HG02642 (cell line): ENCODE results near the gene GALNT13.

Experiments used
- ATAC-seq: cut with Tn5 transposase; IDR thresholded peaks from one replicate; pipeline ENCODE4 v1.9.1; 2021; ENCODE audit warnings: mild to moderate bottlenecking; ENCODE audit not compliant: unreplicated experiment, poor library complexity

GALNT13 gene

DNA sequence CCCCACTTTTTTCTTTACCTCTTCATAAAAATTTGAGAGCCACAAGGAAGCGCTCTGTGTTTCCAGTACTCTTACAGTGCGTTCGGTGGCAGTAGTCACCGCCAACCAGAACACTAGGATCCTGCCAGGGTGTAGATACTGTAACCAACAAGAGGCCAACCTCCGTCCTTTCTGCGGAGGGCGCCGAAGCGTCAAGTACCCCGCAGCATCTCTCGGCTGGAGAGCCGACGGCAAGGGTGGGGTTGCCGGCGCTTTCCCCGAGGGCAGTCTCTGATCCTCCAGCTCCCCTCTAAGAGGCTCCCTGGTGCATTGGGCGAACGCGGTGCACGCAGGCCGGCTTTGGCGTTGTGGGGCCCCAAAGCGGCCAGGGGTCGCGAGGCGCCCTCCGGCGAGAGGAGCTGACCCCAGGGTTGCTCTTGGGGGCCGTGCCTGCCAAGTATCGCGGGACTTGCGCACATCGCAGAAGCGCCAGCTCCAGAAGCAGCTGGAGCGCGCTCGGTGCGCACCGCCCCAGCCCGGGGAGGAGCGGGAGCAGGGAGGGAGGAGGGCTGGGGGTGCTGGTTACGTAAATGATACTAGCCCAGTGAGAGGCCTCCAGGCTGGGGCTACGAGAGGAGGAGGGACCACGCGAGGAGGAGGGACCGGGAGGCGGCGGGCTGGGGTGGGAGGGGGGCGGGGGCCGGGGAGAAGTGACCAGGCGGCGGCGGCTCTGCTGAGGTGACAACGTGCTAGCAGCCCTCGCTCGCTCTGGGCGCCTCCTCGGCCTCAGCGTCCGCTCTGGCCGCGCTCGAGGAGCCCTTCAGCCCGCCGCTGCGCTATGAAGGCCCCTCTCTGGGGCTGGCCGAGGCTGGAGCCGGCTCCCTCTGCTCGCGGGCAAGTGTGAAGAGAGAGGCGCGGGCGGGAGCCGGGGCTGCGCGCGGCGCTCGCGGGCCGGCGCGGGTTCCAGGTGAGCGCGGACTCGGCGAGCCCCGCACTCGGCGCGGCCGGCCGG is at the start of gene GALNT13:
TSS of gene GALNT13 (plus strand) at position 692 of the 991 bp plus-strand sequence.
- no peak for ATAC-seq

DNA sequence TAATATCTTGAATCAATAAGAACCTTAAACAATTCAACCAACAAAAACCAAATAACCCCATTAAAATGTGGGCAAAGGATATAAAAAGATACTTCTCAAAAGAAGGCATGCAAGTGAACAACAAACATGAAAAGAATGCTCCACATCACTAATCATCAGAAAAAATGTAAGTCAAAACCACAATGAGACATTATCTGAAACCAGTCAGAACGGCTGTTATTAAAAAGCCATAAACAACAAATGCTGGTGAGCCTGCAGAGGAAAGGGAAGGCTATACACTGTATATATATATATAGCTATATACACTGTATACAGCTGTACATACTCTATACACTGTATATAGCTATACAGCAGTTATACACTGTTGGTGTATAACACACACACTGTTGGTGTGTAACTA is 47.8 kb upstream of the GALNT13 start:
- ATAC-seq, result no peak

DNA sequence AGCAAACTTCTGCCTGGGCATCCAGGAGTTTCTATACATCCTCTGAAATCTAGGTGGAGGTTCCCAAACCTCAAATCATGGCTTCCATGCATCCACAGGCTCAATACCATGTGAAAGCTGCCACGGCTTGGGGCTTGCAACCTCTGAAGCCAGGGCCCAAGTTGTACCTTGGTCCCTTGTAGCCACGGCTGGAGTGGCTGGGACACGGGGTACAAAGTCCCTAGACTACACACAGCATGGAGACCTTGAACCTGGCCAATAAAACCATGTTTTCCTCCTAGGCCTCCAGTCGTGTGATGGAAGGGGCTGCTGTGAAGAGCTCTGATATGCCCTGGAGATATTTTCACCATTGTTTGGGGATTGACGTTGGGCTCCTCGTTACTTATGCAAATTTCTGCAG is 43.4 kb upstream of the GALNT13 start:
- no peak for ATAC-seq

DNA sequence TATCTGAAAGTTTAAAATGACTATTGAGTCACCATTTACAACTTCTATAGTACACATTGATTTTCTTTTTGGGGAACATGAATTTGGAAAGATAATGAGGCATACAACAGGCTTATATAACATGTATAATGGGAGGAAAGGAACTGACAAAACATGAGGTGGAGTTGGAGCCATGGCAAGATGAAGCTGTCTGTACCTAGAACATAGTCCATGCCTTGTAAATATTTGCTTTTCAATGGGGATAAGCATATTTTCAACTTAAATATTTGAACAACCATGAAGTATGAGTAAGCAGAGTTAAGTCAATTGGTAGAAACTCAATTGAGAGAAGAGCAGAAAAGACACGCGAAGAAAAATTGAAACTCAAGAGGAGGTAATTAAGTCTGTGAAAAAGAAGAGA is 37.1 kb upstream of the GALNT13 start:
- no peak for ATAC-seq

DNA sequence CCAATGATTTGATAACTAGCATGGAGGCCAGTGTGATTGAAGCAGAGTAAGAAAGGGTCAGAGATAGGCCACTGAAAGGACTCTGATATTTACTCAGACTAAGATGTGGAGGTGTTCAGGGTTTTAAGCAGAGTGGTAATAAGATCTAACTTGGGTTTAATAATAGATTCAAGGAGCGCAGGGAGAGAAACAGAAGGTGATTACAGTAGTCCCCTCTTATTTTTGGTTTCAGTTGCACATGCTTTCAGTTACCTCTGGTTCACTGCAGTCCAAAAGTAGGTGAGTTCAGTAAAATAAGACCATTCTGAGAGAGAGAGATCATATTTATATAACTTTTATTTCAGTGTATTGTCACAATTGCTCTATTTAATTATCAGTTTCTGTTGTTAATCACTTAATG is 13.5 kb upstream of the GALNT13 start:
- ATAC-seq, result no peak

DNA sequence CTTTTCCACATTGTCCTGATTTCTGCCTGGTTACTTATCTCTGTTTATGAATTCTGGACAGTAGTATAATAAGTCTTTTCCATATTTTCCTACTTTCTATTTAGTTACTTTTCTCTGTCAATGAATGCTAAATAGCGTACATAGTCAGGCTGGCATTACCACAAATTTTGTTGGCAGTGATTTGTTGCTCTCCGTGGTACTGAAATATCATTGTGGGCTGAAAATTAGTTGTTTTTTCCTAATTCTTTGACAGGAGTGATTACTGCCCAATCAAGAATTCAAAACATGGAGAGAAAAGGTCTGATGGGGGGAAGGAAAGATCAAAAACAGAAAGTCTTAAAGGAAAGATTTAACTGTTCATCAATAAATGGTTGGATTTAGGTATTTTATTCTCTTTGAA is 7.7 kb upstream of the GALNT13 start:
- no peak for ATAC-seq

DNA sequence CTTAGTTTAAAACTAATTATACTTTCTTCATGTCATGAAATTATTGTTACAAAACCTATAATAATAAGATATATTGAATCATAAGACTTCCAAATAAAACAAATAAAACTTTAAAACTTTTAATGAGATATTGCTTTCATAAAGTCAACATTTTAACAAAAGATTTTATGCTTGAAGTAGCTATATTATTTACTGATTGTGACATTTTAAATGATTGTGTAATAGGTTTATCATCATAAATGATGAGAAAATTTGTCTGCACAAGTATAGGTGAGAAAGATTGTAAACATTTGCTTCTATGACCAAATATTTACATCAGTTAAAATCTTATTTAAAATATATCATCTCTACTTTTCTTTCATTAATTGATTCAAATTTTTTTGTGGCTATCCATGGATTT is 5.1 kb upstream of the GALNT13 start:
- ATAC-seq, result no peak

DNA sequence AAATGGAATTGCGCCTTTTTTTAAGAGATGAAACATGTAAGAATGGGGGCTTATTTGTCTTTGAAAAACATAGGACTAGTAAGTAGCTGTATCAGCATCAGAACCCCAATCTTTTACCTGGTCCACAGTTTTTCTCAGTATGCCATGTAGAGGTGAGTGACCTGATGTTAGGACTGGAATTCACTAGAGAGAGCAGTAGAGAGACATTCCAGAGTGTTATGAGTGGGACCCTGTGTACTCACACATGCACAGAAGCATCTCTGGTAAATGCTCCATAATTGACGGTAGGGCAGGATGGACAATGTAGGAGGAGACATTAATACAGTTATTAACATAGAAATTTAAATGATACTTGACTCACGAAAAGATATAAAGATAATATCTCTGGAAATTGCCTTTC is 1.4 kb upstream of the GALNT13 start:
- ATAC-seq, result no peak

DNA sequence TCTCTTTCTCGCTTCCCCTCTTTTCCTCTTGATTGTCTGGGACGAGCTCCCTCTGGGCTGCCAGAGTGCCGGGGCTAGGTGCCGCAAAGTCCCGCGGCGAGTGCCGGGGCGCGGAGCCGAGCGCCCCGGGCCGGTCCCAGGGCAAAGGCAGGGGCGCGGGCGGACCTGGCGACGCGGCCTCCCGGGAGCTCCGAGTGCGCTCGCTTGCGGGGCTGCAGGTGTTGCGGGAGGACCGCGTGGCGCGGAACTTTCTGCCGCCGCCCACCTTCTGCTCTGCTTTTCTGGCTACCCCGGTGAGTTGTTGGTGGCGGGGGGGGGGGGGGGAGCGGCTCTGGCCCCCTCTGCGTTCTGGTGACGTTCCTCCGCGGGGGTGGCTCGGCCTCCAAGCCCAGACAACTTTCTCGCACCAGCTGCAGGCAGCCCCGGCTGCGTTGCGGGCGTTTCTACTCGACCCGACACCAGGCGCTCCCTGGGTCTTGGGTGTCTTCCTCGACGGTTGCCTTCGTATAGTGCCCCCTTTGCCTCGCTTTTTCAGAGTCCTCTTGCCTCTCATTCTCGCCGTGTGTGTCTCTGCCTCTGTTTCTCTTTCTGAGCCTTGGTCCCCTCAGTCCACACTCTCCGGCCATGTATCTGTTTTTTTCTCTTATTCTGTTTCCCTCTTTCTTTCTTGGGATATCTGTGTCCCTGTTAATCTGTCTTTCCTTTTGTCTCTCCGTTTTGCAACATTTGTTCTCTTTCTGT is 759 bp downstream of the GALNT13 start:
- no peak for ATAC-seq

DNA sequence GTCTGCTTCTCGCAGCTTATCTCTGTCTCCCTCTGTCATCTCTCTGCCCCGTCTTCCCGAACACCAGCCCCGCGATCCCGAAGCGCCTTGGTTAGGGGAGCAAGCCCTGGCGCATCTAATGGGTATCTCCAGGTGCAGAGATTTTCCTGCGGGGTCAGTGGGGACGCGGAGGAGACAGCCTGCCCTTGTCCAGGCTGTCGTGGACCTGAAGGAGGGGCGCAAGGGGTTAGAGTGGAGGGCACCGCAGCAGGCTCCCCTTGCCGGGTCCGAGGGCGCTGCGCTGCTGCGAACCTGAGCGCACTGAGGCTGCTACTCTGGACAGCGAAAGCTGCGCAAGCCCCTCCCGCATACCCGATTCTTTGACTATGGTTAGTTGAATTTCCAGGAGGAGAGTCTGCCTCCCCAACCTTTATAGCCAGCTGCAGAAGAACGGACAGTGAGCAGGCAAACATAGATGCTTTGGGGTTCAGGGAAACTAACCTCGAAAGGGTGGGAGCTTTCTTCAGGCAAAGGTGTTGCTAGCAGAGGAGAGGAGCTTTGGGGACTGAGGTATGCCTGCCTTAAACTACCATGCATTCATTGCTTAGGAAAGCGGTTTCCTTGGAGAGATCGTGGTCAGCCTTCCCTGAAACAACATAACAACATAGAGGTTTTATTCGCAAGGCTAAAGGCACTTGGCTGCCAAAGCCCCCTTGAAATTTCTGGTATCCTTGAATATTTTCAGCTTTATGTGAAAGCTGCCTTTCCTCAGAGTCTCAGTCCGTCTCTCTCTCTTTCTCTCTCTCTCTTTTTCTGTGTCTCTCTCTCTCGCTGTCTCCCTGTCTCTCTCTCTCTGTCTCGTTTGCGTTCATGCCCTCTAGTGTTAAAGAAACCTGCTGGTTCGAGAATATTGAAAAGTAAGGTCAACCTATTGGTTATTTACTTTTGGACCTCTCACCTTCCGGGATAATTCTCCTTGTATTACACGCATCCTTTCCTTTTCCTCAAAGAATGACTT is 1.6 kb downstream of the GALNT13 start:
- ATAC-seq, result no peak

DNA sequence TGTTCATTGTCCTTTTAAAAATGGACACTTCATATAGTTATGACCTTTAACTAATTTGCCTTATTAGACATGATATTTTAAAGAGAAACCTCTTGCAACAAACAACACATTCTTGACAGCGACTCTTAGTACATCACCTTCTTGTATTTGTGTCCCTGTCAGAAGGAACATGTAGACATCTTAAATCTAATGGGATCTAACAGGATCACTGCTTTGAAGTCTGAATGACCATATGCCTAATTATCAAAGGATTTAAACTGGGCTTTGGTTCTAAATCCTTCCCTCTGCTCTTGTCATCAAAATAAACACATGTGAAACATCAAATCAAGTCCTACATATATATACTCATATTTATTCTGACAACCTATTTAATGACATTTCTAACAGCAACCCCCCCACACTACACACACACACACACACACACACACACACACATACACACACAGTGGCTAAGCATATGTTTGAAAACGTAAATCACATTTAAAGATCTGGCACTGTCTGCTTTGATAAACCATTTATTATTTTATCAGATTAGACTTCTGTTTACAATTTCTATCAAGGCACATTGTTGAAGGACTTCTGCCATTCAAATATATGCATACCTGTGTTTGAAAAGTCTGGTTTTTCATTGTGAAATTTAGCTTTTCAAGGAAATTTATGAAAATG is 4.2 kb downstream of the GALNT13 start:
- ATAC-seq, result no peak

DNA sequence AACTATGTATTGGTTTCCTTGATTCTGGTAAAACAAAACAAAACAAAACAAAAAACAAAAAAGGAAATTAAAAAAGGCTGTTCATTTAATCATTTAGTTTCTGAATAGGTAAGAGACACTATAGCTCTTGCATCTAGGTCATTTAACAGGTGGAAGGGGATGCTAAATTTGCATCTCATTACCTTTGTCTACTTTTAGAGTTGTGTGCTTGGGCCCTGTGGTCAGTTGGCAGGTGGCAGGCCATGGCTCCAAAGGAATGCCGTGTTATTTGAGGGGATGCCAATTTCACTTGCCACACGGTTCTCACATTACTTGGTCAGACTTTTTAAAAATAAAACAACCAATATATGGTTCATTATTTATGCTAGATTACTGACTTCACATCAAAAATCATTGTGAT is 9.2 kb downstream of the GALNT13 start:
- ATAC-seq, result no peak

DNA sequence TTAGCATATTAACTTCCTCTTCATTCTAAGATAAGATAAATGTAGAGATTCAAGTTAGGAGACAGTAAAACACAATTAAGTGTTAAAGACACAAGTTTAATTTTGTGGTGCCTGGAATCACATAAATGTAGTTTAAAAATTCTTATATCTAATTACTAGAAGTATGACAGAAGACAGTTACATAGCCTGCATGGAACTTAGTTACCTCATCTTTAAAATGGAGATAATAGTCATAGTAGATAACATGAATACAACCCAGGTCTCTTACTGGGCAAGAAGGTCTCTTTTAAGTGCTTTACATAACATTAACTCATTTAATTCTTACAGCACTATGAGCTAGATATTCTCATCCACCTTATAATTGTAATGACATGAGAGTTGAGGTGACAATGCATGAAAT is 15.1 kb downstream of the GALNT13 start:
- no peak for ATAC-seq

DNA sequence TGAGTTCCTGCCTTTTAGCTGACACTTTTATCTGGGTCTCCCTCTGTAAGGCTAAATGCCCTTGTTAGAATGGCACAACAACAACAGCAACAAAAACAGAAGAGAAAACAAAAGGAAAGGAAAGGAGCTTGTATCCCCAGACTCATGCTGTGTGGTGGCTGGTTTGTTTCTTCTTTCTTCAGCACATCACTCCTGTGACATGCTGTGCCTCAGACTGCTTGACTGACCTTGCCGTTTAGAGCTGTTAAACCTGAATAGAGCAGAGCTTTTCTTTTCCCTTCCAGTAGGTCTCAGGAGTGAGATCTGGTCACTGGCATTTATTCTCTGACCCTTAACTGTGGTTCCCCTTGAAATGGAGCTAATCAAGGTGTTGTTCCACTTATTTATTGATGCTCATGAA is 18.9 kb downstream of the GALNT13 start:
- ATAC-seq, result no peak

DNA sequence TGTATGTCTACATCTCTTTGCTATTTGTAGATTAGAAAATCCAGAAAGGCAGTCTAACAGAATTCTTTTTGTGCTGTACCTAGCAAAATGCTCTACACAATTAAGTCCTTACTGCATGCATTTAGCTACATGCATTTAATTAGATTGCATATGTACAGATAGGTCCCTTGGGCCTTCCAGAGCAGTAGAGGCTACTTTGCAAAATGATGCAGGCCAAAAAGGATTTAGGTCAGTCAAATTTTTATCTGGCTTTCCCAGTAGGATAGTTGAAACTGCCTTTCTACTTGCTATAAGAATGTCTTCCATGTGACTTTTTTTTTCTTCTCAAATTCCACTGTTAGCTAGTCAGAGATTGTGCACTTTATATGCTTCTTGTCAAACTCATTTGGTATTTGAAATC is 19.3 kb downstream of the GALNT13 start:
- ATAC-seq, result no peak

DNA sequence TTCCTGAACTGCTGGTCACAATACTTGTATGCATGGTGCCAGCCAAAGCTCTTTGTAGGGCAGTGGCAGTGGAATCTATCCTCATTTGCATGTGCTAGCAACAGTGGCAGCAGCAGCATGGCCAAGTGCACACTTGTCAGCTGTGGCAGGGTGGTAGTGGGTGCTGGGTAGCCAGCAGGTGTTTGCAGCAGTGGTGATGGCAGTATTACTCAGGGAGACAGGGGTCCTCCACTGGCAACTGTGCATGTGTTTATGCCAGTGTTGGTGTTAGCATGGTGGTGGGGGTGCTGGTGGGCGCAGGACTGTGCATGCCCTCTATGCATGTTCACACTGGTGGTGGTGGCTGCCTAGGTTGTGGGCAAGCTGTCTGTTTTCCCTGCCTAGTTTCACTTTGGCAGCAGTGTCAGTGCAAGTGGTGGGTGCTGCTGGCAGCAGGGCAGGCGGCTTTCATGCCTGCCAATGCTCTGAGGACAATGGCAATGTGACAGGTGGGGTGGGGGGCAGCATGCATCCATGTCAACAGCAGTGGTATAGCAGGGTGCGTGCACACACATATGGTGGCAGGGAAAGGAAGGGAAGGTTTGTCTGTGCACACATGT is 41.2 kb downstream of the GALNT13 start:
- ATAC-seq, result no peak

DNA sequence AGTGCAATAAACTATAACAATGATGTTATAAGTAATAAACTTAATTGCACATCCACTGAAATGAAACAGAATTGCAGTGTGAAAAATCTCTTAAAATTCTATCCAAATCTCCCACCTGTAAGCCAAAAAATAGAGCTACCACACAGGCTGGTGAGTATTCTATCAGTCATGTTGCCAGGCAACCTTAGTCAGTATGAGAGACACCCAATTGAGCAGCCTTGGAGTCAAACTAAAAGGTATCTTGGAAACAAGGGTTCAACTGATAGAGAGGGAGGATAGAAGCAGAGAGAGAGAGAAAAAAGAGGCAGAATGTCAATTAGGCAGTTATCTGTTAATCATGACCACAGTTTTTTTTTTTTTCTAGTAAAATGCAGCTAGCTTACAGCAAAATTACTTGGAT is 45.8 kb downstream of the GALNT13 start:
- no peak for ATAC-seq

DNA sequence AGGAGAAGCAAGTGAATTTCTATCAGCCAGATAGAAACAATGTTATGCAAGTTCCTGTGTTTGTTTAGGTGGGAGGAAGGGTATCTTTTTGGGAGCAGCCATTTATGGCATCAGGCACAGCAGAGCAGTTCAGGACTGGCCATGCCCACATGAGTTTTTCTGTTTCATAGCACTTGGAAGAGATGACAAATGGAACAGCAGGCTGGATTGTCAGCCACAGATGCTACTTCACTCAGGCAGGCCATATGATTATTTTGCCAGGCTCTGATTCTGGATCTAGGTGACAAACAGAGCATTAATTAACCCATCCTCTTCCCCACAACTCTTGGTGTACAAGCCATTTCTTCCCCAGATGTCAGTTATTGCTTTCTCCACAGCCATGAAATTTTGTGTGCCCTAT is 63.8 kb downstream of the GALNT13 start:
- no peak for ATAC-seq

DNA sequence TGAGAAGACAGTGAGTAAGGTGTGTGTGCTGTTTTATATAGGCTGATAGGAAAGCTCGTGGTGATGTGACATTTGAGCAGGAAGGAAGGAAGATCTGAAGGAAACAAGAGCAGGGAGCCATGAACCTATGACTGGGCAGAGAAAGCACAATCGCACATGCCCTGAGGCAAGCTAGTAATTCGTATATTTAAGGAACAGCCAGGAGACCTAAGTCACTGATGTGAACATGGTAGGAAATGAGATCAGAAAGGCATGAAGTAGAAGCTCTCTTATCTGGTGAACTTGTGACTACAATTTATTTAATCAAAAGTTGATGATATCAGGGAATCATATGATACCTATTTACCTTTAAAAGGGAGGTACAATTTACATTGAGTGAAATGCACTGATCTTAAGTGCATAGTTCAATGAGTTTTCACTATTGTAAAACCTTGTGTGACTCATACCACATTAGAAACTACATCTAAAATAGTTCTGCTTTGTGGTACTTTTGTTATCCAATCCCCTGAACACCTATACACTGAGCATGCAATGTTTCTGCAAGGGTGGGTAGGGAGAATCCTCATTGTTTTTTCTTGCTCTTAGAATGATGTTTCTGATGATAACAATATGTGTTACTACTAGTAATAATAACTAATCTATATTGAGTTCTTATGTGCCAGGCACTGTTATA is 67.5 kb downstream of the GALNT13 start:
- ATAC-seq, result no peak
